Mucosa of gallbladder (tissue), 1 donor: ENCODE measurements around the gene TSPAN33. TPM values are rescaled to one million over a fixed set of nuclear protein-coding genes. Genes with fewer than 3 reads are reported as not detected.
"Not testable (repeated sequence)": the region's sequence is repeated elsewhere in the genome, so short reads cannot be mapped to it uniquely, and the experiment has no call there.

Experiments
- DNase-seq: peaks from one replicate; pipeline ENCODE4 v3.0.0-alpha.2; 2020; ENCODE audit warnings: low spot score
- total RNA-seq: library from RNA; stranded (reverse); gene quantifications from one replicate; pipeline ENCODE4 v1.2.1, GENCODE V29; 2021
- donor health status: DM: no; HTN: no; CAD: no.

The TSPAN33 gene
- total RNA-seq, 1 donor from 2014 or later, result 16.2 TPM

DNA sequence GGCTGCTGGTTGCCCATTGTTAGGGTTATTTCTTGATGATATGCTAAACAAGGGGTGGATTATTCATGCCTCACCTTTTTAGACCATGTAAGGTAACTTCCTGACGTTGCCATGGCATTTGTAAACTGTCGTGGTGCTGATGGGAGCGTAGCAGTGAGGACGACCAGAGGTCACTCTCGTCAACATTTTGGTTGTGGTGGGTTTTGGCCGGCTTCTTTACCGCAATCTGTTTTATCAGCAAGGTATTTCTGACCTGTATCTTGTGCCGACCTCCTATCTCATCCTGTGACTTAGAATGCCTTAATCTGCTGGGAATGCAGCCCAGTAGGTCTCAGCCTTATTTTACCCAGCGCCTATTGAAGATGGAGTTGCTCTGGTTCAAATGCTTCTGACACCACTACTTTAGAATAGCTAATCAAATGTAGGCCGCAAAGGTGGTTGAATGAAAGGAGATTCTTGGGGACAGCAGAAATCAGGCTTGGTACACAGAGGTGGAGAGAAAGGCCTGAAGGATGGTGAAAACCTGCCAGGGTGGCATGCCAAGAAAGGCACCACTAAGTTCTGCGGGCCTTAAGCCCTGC lies 26.0 kb downstream of the TSPAN33 start:
- no peak for DNase-seq

GRCh38 chr7:129173861-129174260 lies 29.4 kb downstream of the TSPAN33 start:
- DNase-seq, result not testable (repeated sequence)

DNA sequence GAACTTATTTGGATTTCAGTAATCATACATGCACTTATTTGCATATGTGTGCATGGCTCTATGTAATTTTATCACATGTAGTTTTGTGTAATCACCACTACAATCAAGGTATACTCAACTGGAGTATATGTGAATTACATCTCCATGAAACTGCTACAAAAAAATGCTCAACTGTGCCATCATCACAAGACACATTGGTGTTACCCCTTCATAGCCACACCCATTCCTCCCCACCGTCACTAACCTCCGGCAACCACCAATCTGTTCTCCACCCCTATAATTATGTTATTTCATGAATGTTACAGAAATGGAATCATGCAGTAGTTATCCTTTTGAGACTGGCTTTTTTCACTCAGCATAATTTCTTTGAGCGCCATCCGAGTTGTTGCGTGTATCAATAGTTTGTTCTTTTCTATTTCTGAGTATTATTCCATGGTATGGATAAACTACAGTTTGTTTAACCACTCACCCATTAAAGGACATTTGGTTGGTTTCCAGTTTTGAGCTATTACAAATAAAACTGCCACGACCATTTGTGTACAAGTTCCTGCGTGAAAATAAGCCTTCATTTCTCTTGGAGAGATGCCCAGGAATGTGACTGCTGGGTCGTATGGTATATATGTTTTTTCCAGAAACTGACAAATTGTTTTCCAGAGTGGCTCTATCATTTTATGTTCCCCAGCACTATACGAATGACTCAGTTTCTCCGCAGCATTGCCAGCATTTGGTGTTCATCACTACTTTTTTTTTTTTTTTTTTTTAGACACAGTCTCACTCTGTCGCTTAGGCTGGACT lies 32.6 kb downstream of the TSPAN33 start:
- no peak for DNase-seq

DNA sequence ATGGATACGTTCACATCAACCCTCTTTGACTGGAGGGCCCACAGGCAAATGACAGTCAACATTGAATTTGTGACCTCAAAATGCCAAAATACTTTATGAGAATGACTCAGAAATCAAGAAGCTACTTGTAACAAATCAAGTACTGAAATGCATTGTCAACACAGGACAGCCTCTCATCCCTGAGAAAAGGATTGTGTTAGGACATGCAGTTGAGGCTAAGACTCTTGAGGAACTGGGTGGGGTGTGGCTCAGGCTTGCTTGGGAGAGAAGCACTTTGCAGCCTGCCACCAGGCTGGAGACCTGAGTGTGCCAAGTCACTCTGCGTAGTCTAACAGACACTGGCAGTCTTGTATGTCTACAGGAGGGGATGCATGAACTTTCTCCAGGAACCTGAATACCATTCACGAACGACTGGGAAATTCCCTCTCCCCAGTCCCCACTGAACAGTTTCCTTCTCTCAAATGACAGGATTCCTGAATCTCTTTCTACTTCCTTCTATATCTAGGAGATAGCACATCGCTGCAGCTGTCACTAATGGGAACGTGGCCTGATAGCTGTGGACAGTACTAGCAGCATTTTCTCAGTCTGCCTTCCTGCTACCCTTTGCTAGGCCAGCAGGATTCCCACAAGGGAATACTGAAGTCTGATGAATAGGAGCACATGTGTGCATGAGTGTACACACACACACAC lies 40.6 kb downstream of the TSPAN33 start:
- DNase-seq, result no peak

DNA sequence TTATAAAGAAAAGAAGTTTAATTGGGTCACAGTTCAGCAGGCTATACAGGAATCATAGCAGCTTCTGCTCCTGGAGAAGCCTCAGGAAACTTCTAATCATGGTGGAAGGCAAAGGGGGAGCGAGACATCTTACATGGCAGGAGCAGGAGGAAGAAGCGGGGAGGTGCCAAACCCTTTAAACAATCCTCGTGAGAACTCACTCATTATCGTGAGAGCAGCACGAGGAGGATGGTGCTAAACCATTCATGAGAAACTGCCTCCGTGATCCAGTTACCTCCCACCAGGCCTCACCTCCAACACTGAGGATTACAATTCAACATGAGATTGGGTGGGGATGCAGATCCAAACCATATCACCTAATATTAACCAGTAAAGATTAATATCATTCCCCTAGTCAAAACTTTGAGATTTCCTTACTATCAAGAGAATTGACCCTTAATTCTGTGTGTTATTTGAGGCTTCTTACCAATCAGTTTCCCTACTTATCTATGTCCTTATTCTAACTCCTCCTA lies 42.3 kb downstream of the TSPAN33 start:
- DNase-seq, result no peak

DNA sequence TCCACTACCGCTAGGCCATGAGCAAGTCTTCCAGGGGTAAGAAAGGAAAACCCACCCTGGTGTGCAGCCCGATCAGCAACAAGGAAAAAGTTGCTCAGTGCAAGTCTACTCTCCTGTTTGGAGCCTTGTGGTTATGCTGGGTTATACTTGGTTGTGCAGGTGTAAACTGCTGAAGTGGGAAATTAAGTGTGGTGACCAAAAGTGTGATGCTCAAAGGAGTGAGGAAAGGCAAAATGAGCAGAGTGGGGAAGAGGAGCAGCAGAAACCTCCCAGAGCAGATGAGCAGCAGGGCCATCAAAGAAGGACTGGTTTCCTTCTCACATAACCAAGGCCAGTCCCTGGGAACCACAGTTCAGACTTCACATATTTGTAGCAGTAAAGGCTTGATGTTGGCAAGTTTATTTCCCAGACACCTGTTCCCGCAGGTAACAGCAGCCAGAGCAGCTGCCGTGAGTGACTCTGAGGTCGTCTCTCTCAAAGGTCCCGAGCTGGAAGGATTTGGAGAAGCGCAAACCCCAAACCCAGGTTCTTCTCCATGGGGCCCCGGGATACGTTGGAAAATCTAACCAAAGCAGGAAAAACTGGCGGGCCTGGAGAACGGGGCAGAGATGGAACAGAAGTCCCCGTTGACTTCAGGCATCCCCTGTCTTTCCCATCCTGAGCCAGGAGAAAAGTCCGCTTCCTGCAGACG lies 43.3 kb downstream of the TSPAN33 start:
- no peak for DNase-seq

- peak; percentile 31 for DNase-seq
Measured at GRCh38 chr7:129188372-129188891, 43.9 kb downstream of the TSPAN33 start, which contains the start of gene SMO. TSS of gene SMO (plus strand) at chr7:129188633. CDS start at chr7:129189152, 519 bp downstream.

GRCh38 chr7:129188892-129189660 lies 44.6 kb downstream of the TSPAN33 start:
- DNase-seq, result no peak

DNA sequence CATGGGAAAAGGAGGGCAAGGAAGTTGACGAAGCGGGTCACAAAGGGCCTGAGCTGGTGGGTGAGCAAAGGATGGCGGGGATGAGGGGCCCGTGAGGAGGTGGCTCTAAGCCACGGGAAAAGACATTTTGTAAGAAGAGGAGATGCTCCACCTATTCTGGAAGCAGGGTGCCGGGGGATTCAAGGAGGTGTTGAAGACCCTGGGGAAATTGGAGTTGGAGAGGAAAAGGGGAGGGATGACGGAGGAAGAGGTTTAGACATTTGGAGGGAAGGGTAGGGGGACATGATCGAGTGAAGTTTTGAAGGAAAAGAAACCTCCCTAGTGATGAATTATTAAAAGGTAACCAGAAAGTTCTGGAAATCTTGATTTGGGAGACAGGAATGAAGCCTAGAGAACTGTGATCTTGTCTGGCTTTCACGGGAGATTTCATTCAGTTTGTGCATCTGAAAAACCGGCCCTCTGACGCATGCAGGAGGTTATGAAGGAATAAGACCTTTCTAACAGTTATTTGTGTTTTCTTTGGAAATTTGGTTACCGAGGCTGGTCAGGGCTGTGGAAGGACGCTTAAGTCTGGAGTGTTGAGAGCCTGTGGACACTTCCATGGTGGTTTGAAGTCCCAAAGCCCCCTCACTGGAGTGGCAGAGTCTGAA lies 45.3 kb downstream of the TSPAN33 start:
- no peak for DNase-seq

GRCh38 chr7:129191272-129191671 lies 46.8 kb downstream of the TSPAN33 start:
- DNase-seq, result no peak

- no peak for DNase-seq
Measured at GRCh38 chr7:129193892-129194291, 49.4 kb downstream of the TSPAN33 start.

- no peak for DNase-seq
Measured at GRCh38 chr7:129197771-129198170, 53.3 kb downstream of the TSPAN33 start.

DNA sequence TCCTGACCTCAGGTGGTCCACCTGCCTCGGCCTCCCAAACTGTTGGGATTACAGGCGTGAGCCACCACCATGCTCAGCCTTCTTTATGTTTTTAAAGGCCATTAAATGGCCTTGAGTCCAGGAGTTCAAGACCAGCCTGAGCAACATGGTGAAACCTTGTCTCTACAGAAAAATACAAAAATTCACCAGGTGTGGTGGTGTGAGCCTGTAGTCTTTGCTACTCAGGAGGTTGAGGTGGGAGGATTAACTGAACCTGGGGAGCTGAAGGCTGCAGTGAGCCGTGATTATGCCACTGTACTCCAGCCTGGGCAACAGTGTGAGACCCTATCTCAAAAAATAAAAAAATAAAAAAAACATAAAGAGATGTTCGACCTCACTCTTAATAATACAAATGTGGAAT lies 54.9 kb downstream of the TSPAN33 start:
- DNase-seq, result no peak

GRCh38 chr7:129202058-129202777 lies 57.7 kb downstream of the TSPAN33 start:
- DNase-seq, result no peak

DNA sequence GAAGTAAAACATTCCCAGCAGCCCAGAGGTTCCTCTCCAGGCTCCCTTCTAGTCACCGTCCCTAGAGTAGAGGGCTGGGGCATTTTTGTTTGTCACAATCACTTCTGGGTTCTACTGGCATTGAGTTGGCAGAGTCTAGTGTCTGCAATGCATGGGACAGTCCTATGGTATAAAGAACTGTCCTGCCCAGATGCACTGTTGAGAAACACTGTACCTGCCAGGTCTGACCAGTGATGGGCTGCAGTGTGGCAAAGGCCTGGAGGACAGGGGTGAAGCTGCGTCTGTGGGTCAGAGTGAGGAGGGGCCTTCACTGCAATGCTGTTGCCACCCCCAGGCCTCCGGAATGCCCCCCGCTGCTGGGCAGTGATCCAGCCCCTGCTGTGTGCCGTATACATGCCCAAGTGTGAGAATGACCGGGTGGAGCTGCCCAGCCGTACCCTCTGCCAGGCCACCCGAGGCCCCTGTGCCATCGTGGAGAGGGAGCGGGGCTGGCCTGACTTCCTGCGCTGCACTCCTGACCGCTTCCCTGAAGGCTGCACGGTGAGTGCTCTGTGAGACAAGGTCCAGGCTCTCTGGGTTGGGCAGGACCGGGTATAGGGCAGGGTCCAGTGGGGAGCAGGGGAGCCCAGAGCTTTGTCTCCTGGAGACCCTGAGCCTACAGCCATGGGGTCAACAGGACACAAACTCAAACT lies 58.7 kb downstream of the TSPAN33 start:
- no peak for DNase-seq

DNA sequence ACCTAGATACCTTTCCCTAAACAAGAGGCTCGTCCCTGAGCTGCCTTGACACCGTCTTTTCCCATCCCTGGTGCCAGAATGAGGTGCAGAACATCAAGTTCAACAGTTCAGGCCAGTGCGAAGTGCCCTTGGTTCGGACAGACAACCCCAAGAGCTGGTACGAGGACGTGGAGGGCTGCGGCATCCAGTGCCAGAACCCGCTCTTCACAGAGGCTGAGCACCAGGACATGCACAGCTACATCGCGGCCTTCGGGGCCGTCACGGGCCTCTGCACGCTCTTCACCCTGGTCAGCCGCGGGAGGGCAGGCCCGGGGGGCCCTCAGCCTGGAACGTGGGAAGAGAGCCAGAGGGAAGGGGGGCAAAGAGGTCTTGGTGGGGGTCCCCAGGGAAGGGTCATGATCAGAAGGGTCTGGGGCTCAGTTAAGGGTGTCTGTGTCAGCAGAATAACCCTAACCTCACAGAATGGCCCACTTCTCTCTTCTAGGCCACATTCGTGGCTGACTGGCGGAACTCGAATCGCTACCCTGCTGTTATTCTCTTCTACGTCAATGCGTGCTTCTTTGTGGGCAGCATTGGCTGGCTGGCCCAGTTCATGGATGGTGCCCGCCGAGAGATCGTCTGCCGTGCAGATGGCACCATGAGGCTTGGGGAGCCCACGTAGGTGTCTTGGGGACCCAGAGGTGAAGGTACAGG lies 60.8 kb downstream of the TSPAN33 start:
- DNase-seq, result no peak

GRCh38 chr7:129205987-129206785 lies 61.7 kb downstream of the TSPAN33 start:
- DNase-seq, result no peak

DNA sequence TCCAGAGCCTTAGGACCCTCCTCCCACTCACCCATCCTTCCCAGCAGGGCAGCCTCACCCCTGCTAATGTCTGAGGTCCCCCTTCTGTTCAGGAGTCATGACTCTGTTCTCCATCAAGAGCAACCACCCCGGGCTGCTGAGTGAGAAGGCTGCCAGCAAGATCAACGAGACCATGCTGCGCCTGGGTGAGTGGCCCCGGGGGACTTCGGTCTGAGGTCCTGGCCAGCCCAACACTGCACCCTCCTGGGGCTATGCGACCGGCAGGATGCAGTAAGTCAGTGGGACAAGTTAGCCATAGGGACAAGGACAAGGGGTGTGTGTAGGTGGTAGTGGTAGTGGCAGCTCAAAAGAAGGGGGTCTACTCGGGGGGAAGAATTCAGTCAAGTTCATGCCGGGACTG lies 64.2 kb downstream of the TSPAN33 start:
- no peak for DNase-seq
